NCI-H345 treated with DMSO at 0.1 percent for 48 hours (cell line): ENCODE measurements around the gene ADGRB2.

Experiments used
- DNase-seq: peaks from one replicate; lab custom pipeline; 2025; ENCODE audit not compliant: unreplicated experiment; lab: John Stamatoyannopoulos, UW

The ADGRB2 gene

DNA sequence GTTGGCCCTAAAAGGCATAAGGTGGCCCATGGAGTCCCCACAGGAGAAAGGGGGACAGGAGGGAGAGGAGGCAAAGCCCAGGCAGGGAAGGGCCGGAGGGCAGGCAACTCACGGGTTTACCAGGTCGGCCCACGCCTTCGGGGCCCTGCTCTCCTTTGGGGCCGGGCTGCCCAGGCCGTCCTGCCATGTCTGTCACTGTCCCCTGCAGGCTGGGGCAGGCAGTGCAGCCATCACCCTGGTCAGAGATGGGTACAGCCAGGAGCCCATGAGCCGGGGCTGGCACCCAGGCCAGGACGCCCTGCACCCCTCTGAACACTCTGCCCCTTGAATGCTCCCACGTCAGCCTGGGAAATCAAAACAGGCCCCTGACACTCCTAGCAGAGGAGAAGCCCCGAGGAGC, 80.1 kb downstream of the ADGRB2 start:
- DNase-seq, result no peak

DNA sequence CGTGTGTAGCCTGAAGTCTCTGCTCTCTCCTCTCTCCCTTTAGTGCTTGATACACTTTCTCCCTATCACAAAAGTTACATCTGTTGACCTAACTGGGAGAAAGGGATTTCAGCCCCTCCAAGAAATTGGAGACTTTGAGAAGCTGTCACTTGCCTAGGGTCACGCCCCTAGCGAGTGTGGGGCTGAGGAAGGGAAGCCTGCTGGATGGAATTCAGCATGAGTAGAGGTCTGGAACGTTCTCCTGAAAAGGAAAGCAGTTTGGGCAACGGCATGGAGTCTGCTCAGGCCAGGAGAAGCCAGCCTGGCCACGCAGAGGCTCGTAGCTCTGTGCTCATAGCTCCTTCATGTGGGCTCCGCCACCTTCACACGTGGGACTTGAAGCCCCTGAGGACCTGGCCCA, 82.7 kb downstream of the ADGRB2 start:
- no peak for DNase-seq

DNA sequence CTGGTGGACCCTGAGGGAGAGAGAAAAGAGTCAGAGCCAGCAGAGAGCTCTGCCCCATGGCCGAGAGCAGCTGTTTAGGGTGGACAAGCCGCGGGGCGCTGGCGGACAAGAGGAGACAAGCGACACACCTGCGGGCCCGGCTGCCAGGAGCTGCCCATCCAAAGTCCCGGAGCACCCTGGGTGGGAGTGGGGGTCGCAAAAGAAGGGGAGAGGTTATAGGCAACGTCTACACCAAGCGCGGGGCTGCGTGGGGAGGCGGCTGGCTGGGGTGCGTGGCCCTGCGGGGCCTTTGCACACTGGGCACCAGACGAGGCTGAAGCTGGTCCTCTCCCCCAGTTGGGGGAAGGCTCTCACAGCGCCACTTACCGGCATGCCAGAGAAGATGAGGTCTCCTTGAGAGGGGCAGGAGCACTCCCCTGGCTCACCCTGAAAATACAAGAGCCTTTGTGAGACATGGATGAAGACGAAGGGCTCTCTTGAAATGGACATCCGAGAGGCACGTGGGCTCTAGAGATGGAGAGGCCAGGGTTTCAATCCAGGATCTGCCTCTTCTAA, 84.4 kb downstream of the ADGRB2 start:
- no peak for DNase-seq

DNA sequence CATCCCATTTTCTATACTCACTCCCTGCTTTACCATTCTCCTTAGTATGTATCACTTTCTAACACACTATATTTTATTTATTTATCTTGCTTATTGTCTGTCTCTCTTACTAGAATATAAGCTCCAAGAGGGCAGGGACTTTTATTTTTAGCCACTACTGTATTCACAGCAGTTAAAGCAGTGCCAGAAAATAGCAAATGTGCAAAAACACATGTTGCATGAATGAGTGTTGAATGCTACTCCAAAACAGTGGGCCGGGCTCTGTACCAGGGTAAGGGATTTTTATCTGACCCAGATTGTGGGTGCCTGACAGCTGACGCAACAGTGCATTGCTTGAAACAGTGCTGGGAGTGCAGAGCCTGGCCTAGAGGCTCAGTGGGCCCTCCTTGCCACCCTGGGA, 85.0 kb downstream of the ADGRB2 start:
- no peak for DNase-seq

- DNase-seq, result no peak
Measured at GRCh38 chr1:31678681-31679080, 85.5 kb downstream of the ADGRB2 start.

- DNase-seq, result no peak
Measured at GRCh38 chr1:31677949-31678348, 86.2 kb downstream of the ADGRB2 start.

DNA sequence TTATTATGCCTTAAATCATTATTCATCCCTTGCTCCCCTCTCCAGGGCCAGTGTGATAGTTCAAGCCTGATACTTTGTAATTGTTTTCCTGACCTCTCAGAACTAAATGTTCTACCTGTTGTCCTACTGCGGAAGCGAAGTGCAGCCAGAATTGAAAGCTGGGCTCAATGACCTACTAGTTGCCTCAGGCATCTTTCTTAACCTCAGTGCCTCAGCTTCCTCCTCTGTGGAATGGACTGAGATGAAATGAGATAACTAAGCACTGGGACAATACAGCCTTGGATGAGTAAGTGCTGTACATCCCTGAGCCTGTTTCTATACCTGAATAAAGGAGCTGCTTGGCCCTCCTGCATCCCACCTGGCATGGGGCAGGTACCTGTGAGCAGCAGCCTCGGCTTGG, 86.7 kb downstream of the ADGRB2 start:
- DNase-seq, result no peak
